WTC11 (cell line): ENCODE data around the gene PLEKHH2.

Experiments used
- ATF1 ChIP-seq: sonication (generic); formaldehyde crosslinking; IDR thresholded peaks from 2 replicates; pipeline ENCODE4 v1.8.1; 2023; ENCODE audit warnings: mild to moderate bottlenecking, moderate library complexity, missing genetic modification reagents
- CREB1 ChIP-seq: sonication (generic); formaldehyde crosslinking; IDR thresholded peaks from 2 replicates; pipeline ENCODE4 v1.8.0; 2023; ENCODE audit warnings: mild to moderate bottlenecking, missing genetic modification reagents
- EMX1 ChIP-seq: fragments of 250-450 bp; sonication (Bioruptor Pico); IDR thresholded peaks from 2 replicates; pipeline ENCODE4 v1.8.0; 2021; ENCODE audit warnings: mild to moderate bottlenecking
- ETV6 ChIP-seq: sonication (generic); formaldehyde crosslinking; IDR thresholded peaks from 2 replicates; pipeline ENCODE4 v1.8.1; 2022; ENCODE audit warnings: mild to moderate bottlenecking, missing genetic modification reagents
- IRF2 ChIP-seq: sonication (generic); formaldehyde crosslinking; IDR thresholded peaks from 2 replicates; pipeline ENCODE4 v1.8.0; 2022; ENCODE audit warnings: low read depth, missing genetic modification reagents, borderline replicate concordance
- JAZF1 ChIP-seq: fragments of 250-450 bp; sonication (Bioruptor Pico); IDR thresholded peaks from 2 replicates; pipeline ENCODE4 v1.9.0; 2021; ENCODE audit warnings: moderate library complexity, mild to moderate bottlenecking, inconsistent platforms
- MYBL2 ChIP-seq: sonication (generic); formaldehyde crosslinking; IDR thresholded peaks from 2 replicates; pipeline ENCODE4 v1.8.1; 2023; ENCODE audit warnings: mild to moderate bottlenecking, moderate library complexity, missing genetic modification reagents
- TCF7 ChIP-seq: sonication (generic); formaldehyde crosslinking; IDR thresholded peaks from 2 replicates; pipeline ENCODE4 v1.8.0; 2022; ENCODE audit warnings: mild to moderate bottlenecking, low read depth, missing genetic modification reagents, moderate library complexity
- TEAD4 ChIP-seq: sonication (generic); formaldehyde crosslinking; IDR thresholded peaks from 2 replicates; pipeline ENCODE4 v1.8.0; 2022; ENCODE audit warnings: mild to moderate bottlenecking, missing genetic modification reagents
- ZBTB21 ChIP-seq: sonication (generic); formaldehyde crosslinking; IDR thresholded peaks from 2 replicates; pipeline ENCODE4 v1.8.1; 2023; ENCODE audit warnings: mild to moderate bottlenecking, missing genetic modification reagents, borderline replicate concordance
- ZNF423 ChIP-seq: fragments of 250-450 bp; sonication (Bioruptor Pico); IDR thresholded peaks from 2 replicates; pipeline ENCODE4 v2.1.2; 2022; ENCODE audit warnings: mild to moderate bottlenecking, moderate library complexity
- TF ChIP-seq, protein P1 (sequence below): fragments of 200-600 bp; IDR thresholded peaks from 2 replicates; pipeline ENCODE4 v1.8.0; 2022; ENCODE audit warnings: antibody characterized with exemption
- TF ChIP-seq, protein P2 (sequence below): sonication (generic); formaldehyde crosslinking; IDR thresholded peaks from 2 replicates; pipeline ENCODE4 v1.8.1; 2022; ENCODE audit warnings: low read depth, missing genetic modification reagents, borderline replicate concordance
- TF ChIP-seq, protein P3 (sequence below): sonication (generic); formaldehyde crosslinking; IDR thresholded peaks from 2 replicates; pipeline ENCODE4 v1.8.1; 2023; ENCODE audit warnings: mild to moderate bottlenecking, missing genetic modification reagents, moderate library complexity

DNA sequence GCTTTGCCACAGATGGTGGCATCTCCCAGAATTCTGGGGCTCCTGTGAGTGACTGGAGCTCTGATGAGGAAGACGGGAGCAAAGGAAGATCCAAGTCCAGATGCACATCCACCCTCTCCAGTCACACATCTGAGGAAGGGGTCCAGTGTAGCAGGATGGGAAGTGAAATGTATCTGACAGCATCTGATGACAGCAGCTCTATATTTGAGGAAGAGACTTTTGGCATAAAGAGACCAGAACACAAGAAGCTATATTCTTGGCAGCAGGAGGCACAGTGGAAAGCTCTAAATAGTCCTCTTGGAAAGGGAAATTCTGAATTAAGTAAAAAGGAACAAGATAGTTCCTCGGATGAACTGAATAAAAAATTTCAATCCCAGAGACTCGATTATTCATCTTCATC, 62.7 kb downstream of the PLEKHH2 start:
- TF ChIP-seq IRF2 (CRISPR knock-in tag) (no peak), CREB1 (no peak), TCF7 (CRISPR knock-in tag) (no peak), TEAD4 (no peak), EMX1 (CRISPR knock-in tag) (no peak), ATF1 (CRISPR knock-in tag) (no peak), ZBTB21 (CRISPR knock-in tag) (no peak), ZNF423 (CRISPR knock-in tag) (no peak), JAZF1 (CRISPR knock-in tag) (no peak), MYBL2 (CRISPR knock-in tag) (no peak), ETV6 (no peak)
- TF ChIP-seq, protein P1, sequence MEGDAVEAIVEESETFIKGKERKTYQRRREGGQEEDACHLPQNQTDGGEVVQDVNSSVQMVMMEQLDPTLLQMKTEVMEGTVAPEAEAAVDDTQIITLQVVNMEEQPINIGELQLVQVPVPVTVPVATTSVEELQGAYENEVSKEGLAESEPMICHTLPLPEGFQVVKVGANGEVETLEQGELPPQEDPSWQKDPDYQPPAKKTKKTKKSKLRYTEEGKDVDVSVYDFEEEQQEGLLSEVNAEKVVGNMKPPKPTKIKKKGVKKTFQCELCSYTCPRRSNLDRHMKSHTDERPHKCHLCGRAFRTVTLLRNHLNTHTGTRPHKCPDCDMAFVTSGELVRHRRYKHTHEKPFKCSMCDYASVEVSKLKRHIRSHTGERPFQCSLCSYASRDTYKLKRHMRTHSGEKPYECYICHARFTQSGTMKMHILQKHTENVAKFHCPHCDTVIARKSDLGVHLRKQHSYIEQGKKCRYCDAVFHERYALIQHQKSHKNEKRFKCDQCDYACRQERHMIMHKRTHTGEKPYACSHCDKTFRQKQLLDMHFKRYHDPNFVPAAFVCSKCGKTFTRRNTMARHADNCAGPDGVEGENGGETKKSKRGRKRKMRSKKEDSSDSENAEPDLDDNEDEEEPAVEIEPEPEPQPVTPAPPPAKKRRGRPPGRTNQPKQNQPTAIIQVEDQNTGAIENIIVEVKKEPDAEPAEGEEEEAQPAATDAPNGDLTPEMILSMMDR = no peak
- TF ChIP-seq, protein P2, sequence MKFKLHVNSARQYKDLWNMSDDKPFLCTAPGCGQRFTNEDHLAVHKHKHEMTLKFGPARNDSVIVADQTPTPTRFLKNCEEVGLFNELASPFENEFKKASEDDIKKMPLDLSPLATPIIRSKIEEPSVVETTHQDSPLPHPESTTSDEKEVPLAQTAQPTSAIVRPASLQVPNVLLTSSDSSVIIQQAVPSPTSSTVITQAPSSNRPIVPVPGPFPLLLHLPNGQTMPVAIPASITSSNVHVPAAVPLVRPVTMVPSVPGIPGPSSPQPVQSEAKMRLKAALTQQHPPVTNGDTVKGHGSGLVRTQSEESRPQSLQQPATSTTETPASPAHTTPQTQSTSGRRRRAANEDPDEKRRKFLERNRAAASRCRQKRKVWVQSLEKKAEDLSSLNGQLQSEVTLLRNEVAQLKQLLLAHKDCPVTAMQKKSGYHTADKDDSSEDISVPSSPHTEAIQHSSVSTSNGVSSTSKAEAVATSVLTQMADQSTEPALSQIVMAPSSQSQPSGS = no peak
- TF ChIP-seq, protein P3, sequence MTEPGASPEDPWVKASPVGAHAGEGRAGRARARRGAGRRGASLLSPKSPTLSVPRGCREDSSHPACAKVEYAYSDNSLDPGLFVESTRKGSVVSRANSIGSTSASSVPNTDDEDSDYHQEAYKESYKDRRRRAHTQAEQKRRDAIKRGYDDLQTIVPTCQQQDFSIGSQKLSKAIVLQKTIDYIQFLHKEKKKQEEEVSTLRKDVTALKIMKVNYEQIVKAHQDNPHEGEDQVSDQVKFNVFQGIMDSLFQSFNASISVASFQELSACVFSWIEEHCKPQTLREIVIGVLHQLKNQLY (CRISPR knock-in tag) = no peak
